Activated CD4-positive, alpha-beta T cell treated with anti-CD3 and anti-CD28 coated beads for 1 hour (primary cell): ENCODE data around the gene CMBL.
"Not testable (repeated sequence)": the region's sequence is repeated elsewhere in the genome, so short reads cannot be mapped to it uniquely, and the experiment has no call there.

ENCODE experiments used
- DNase-seq: peaks from one replicate; pipeline ENCODE4 v3.0.0-alpha.2; 2020

CMBL gene

GRCh38 chr5:10253390-10253789, 54.3 kb downstream of the CMBL start:
- no peak for DNase-seq

GRCh38 chr5:10251405-10251804, 56.3 kb downstream of the CMBL start:
- DNase-seq, result no peak

- no peak for DNase-seq
These were observed 56.9 kb downstream of the CMBL start for GRCh38 chr5:10250806-10251276.

GRCh38 chr5:10249948-10250805, 57.5 kb downstream of the CMBL start, which contains the start of gene CCT5:
CCT5 (plus strand) TSS chr5:10250280; CDS start chr5:10250341, 61 bp downstream.
- DNase-seq, result peak; percentile 84

- DNase-seq, result no peak
These were observed 59.1 kb downstream of the CMBL start for GRCh38 chr5:10248378-10249260.

GRCh38 chr5:10247217-10247616, 60.5 kb downstream of the CMBL start:
- not testable (repeated sequence) for DNase-seq

GRCh38 chr5:10246761-10247160, 60.9 kb downstream of the CMBL start:
- no peak for DNase-seq

- DNase-seq, result no peak
These were observed 63.3 kb downstream of the CMBL start for GRCh38 chr5:10244342-10244944.

GRCh38 chr5:10243660-10244240, 64.0 kb downstream of the CMBL start:
- no peak for DNase-seq

- DNase-seq, result no peak
These were observed 72.4 kb downstream of the CMBL start for GRCh38 chr5:10235350-10235749.

- DNase-seq, result no peak
These were observed 74.2 kb downstream of the CMBL start for GRCh38 chr5:10233505-10233904.

GRCh38 chr5:10233011-10233410, 74.7 kb downstream of the CMBL start:
- DNase-seq, result no peak

GRCh38 chr5:10232386-10232785, 75.3 kb downstream of the CMBL start:
- DNase-seq, result no peak

- DNase-seq, result no peak
These were observed 78.2 kb downstream of the CMBL start for GRCh38 chr5:10229306-10230048.

GRCh38 chr5:10228288-10228687, 79.4 kb downstream of the CMBL start:
- no peak for DNase-seq
